Transverse colon (tissue), 4 donors: ENCODE results near the gene EID1. TPM values are rescaled to one million over a fixed set of nuclear protein-coding genes. Genes with fewer than 3 reads are reported as not detected.

Experiments used
- DNase-seq: peaks from one replicate; pipeline ENCODE4 v3.0.0-alpha.2; 2019
- H3K27ac ChIP-seq, 4 donors: fragments of 200-600 bp; sonication (generic); 2 replicates each; pipeline ENCODE4 v1.5.1; 2016 to 2018; ENCODE audit warnings: inconsistent platforms in 4 of 4
- H3K27me3 ChIP-seq: fragments of 200-600 bp; sonication (generic); 2 replicates; pipeline ENCODE4 v1.5.1; 2017; ENCODE audit warnings: inconsistent platforms
- H3K36me3 ChIP-seq, 4 donors: fragments of 200-600 bp; sonication (generic); 2 replicates each; pipeline ENCODE4 v1.5.1; 2017 to 2019; ENCODE audit warnings: inconsistent platforms in 4 of 4
- H3K4me1 ChIP-seq, 4 donors: fragments of 200-600 bp; sonication (generic); 2 replicates each; pipeline ENCODE4 v1.5.1; 2017 to 2020; ENCODE audit warnings: inconsistent platforms in 4 of 4
- H3K4me3 ChIP-seq, 4 donors: fragments of 200-600 bp; sonication (generic); 1 replicate in 1 of 4; 2 replicates in 3 of 4; pipeline versions ENCODE4 v1.5.1 to v1.6.1; 2017 to 2019; ENCODE audit warnings: inconsistent platforms in 4 of 4
- H3K9me3 ChIP-seq, 2 donors: fragments of 200-600 bp; sonication (generic); 2 replicates each; pipeline ENCODE4 v1.5.1; 2017 to 2019; ENCODE audit warnings: inconsistent platforms in 2 of 2
- CTCF ChIP-seq, 5 experiments: fragments of 200-600 bp in 3 of 5; fragments of 450-650 bp in 2 of 5; sonication (generic) in 3 of 5; IDR thresholded peaks; 1 replicate in 2 of 5; 2 replicates in 3 of 5; pipeline ENCODE4 v1.5.1; 2016 to 2017; ENCODE audit warnings: antibody characterized with exemption in 5 of 5, inconsistent platforms in 3 of 5, mild to moderate bottlenecking in 2 of 5, moderate library complexity in 1 of 5
- EP300 ChIP-seq: sonication (generic); formaldehyde crosslinking; IDR thresholded peaks from one replicate; pipeline ENCODE4 v1.6.1; 2017; ENCODE audit warnings: antibody characterized with exemption, low read depth
- POLR2A ChIP-seq: fragments of 450-650 bp; IDR thresholded peaks from one replicate; pipeline ENCODE4 v1.6.1; 2016; ENCODE audit warnings: antibody characterized with exemption, mild to moderate bottlenecking, moderate library complexity
- POLR2AphosphoS5 ChIP-seq, 3 donors: sonication (generic); formaldehyde crosslinking; IDR thresholded peaks; one replicate each; pipeline ENCODE4 v1.6.1; 2016; ENCODE audit warnings: antibody characterized with exemption in 3 of 3
- WGBS, 2 donors: methylation state at CpG; one replicate each; pipeline ENCODE4 v1.1.5; 2018; ENCODE audit warnings: low coverage in 1 of 2; 5-methylcytosine and 5-hydroxymethylcytosine counted together
- in situ Hi-C, 4 donors: fragments of 200-750 bp; cut with MboI; loops; one replicate each; pipeline versions ENCODE4 v1.15.0 to v1.15.1; 2017; ENCODE audit warnings: low sequenced_read_pairs in 3 of 4, low pct_ligation_motif_present in 1 of 4, low pct_unique_long_range_greater_than_20kb in 1 of 4
- intact Hi-C: fragments of 100-400 bp; cut with DNase I; formaldehyde crosslinking; loops from one replicate; pipeline ENCODE4 v1.15.1; 2023; ENCODE audit warnings: low total_unique reads
- total RNA-seq, 4 donors: library from RNA; depleted of rRNA; stranded (reverse); fragments of >200 nt; gene quantifications; one replicate each; pipeline ENCODE4 v1.1.0, GENCODE V29; 2016

EID1 gene
- total RNA-seq, 4 donors from 2014 or later: 44.5 to 136 (median 101) TPM

DNA sequence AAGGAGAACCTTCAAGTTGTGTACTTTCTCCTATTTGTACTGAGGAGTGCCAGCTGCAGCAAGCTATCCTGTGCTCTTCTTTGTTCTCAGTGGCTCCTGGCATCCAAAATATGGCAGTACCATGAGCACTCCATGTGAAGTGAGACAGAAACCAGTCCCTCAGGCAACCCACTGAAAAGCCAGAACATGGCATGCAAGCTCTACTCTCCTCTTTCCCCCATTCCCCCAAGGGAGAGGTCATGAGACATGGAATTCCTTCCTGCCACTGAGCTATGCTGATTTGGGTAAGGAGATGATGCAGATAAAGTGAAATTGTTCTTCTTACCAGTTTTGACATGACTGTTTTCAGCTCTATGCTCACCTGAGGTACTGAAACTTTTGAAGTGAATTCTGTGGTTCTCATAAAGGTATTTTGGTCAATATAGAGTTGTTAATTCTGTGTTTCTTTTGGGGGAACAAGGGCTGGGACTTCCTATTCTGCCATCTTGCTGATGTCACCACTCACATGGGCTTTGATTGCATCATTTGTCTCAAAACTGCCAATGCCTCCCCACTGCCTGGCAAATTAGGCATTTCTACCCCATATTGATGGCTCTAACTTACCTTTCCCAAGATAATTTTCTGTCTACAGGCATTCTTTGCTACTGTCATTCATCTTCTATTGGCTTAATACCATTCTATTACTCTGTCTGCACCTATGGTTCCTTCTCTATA is 44.3 kb upstream of the EID1 start:
- intact Hi-C loops (no loop called here), in situ Hi-C loops (no loop called here)
- Histone ChIP-seq H3K27ac (no peak overlapping the region), H3K9me3 (peaks cover 0 to 5% of the 10 kb centered on the region in 2 donors), H3K4me1 (no peaks in the 10 kb centered on the region), H3K4me3 (no peak overlapping the region), H3K36me3 (no peaks in the 10 kb centered on the region), H3K27me3 (no peaks in the 10 kb centered on the region)
- no peak for TF ChIP-seq CTCF (IDR thresholded peaks at IDR 0.05)
- no peak for TF ChIP-seq POLR2A
- no peak for TF ChIP-seq EP300
- no peak for TF ChIP-seq POLR2AphosphoS5 (IDR thresholded peaks at IDR 0.05)
- DNase-seq: no peak

DNA sequence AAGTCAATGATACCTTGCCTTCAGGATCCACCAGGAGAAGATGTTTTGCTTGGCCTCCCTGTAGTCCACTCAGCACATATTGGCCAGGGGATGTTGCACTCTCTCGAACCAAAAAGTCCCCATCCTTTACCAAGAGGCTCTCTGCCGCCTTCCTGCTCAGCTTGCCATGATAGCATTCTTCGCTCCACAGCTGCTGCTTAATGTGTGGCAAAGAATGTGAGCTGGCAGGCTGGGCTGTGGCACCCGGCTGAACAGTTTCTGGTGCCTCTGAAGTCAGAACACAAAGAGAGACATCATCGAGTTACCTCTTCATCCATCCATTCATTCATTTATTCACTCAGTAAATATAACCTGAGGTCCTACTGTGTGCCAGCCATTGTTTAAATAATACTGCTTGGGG is 43.2 kb upstream of the EID1 start:
- TF ChIP-seq EP300 (no peak), POLR2A (no peak), POLR2AphosphoS5 (IDR thresholded peaks at IDR 0.05) (no peak), CTCF (IDR thresholded peaks at IDR 0.05) (no peak)
- Histone ChIP-seq H3K4me1 (no peaks in the 10 kb centered on the region), H3K36me3 (no peaks in the 10 kb centered on the region), H3K4me3 (no peak overlapping the region), H3K9me3 (peaks cover 0 to 5% of the 10 kb centered on the region in 2 donors), H3K27ac (no peak overlapping the region), H3K27me3 (no peaks in the 10 kb centered on the region)
- intact Hi-C loops: no loop called here
- 67 to 82% methylated on average over 1 to 5 of the region's 5 CpGs for WGBS, 2 donors
- in situ Hi-C loops: no loop called here
- no peak for DNase-seq

GRCh38 chr15:48842501-48842900 is 35.4 kb upstream of the EID1 start:
- 90% methylated on average over 6 of the region's 6 CpGs; no CpG with 5 or more reads in 1 of the 2 donors for WGBS, 2 donors
- H3K27ac ChIP-seq: no peak overlapping the region

GRCh38 chr15:48845123-48845522 is 32.8 kb upstream of the EID1 start:
- WGBS, 2 donors: 60 to 75% methylated on average over 1 of the region's 1 CpG
- in situ Hi-C loops (no loop called here), intact Hi-C loops (no loop called here)

More at GRCh38 chr15:48842501-48842900, 35.4 kb upstream of the EID1 start:
- TF ChIP-seq EP300: no peak
- TF ChIP-seq CTCF (IDR thresholded peaks at IDR 0.05): no peak
- TF ChIP-seq POLR2A: no peak
- TF ChIP-seq POLR2AphosphoS5 (IDR thresholded peaks at IDR 0.05): no peak
- intact Hi-C loops (no loop called here), in situ Hi-C loops (no loop called here)
- DNase-seq: no peak
- Histone ChIP-seq H3K9me3 (no peaks in the 10 kb centered on the region), H3K36me3 (no peaks in the 10 kb centered on the region), H3K27me3 (no peaks in the 10 kb centered on the region), H3K4me1 (no peaks in the 10 kb centered on the region), H3K4me3 (no peak overlapping the region)

More at GRCh38 chr15:48845123-48845522, 32.8 kb upstream of the EID1 start:
- Histone ChIP-seq H3K9me3 (no peaks in the 10 kb centered on the region), H3K27me3 (no peaks in the 10 kb centered on the region), H3K4me3 (no peak overlapping the region), H3K36me3 (no peaks in the 10 kb centered on the region), H3K27ac (no peak overlapping the region), H3K4me1 (no peaks in the 10 kb centered on the region)
- TF ChIP-seq CTCF (IDR thresholded peaks at IDR 0.05) (no peak), EP300 (no peak), POLR2A (no peak), POLR2AphosphoS5 (IDR thresholded peaks at IDR 0.05) (no peak)
- DNase-seq: no peak
